ENCODE data around the gene CFAP61. TPM values are rescaled to one million over a fixed set of nuclear protein-coding genes. Genes with fewer than 3 reads are reported as not detected.

CFAP61 gene
- total and polyA plus RNA-seq, 5 experiments from 2014 or later = not detected

DNA sequence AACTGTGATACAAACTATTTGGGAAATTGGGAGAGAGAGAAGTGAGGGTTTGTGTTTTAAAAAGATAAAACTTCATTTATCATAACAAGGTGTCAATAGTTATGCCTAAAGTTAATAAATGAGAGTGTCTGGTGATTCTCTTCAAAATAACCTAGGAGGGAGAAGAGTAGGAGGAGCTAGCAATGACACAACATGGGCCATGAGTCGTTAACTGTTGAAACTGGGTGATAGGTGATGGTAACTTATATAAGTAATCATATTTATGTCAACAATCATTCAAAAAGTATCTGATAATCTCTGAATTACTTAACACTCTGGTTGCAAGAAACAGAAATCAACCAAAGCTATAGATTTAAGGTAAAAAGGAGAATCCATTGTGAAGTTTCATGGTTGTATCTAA lies 268.8 kb downstream of the CFAP61 start:
- Mint-ChIP-seq H3K36me3 (peaks cover 0 to 6% (median 0%) of the 10 kb centered on the region in 3 donors), H3K27ac (no peak overlapping the region), H3K4me3 (no peak overlapping the region), H3K27me3 (peaks cover 0 to 9% (median 5%) of the 10 kb centered on the region in 5 donors), H3K4me1 (peaks cover 0 to 3% (median 0%) of the 10 kb centered on the region in 4 donors), H3K9me3 (peaks cover 0 to 27% (median 4%) of the 10 kb centered on the region in 9 donors)
- no peak for ATAC-seq
- no peak for DNase-seq
- POLR2A ChIA-PET = no interaction called here

DNA sequence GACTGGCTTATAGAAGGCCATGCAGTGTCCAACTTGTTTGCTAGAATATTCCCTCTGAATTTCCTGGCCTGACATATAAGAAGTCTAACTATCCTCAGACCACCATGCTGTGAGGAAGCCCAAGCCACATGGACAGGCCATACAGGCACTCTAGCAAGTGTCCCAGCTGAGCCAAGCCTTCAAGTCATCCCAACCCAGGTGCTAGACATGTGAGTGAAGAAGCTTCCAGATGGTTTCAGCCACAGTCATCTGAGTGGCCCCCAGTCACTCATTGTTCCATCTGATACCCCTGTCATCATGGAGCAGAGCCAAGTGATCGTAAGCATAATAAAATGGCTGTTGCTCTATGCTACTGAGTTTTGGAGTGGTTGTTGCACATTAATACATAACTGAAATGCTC lies 269.6 kb downstream of the CFAP61 start:
- no peak for DNase-seq
- POLR2A ChIA-PET = no interaction called here
- H3K36me3 Mint-ChIP-seq = peaks cover 0 to 6% (median 0%) of the 10 kb centered on the region in 3 donors
- peaks cover 0 to 9% (median 5%) of the 10 kb centered on the region in 5 donors for H3K27me3 Mint-ChIP-seq
- ATAC-seq = no peak
- H3K4me3 Mint-ChIP-seq = no peak overlapping the region
- H3K4me1 Mint-ChIP-seq = peaks cover 0 to 3% (median 0%) of the 10 kb centered on the region in 4 donors
- no peak overlapping the region for H3K27ac Mint-ChIP-seq
- H3K9me3 Mint-ChIP-seq = peaks cover 0 to 27% (median 4%) of the 10 kb centered on the region in 9 donors

DNA sequence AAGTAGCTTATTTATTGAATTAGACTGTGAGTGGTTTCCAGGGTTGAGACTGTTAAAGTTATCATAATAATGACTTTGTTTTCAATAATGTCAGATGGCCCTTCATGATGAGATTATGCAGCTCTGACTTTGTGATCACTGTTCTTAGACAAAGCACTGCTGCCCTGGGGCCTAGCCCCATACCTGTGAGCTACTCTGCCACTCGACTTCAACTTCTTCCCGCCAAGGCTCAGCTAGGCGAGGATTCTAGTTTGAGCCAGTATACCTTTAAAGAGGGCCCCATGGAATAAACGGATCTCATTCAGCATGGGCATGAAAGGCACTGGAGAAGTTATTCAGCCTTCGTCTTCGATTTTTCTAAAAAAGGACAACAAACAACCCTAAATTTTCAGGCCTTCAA lies 270.6 kb downstream of the CFAP61 start:
- POLR2A ChIA-PET = no interaction called here
- Mint-ChIP-seq H3K27me3 (peaks cover 0 to 6% (median 2%) of the 10 kb centered on the region in 5 donors), H3K4me1 (no peaks in the 10 kb centered on the region), H3K4me3 (no peak overlapping the region), H3K36me3 (peaks cover 0 to 6% (median 0%) of the 10 kb centered on the region in 3 donors), H3K9me3 (peaks cover 0 to 27% (median 2%) of the 10 kb centered on the region in 9 donors), H3K27ac (no peak overlapping the region)
- no peak for DNase-seq
- ATAC-seq = no peak

DNA sequence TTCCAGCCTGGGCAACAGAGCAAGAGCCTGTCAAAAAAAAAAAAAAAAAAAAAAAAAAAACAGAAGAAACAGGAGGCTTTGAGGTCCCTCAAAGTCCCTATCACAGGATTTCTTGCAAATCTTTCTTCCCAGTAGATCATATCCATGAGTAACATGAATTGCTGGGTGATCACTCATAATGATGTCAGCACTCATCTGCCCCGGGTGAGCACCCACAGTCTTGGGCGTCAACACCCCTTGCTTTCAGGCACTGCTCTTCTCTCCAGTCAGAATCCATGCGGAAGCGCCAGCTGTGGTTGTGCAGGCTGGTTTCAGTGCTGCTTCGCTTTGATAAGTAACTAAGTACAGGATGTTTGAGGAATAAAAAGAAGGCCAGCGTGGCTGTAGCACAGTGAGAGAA lies 275.4 kb downstream of the CFAP61 start:
- H3K27ac Mint-ChIP-seq = no peak overlapping the region
- no peak overlapping the region for H3K4me3 Mint-ChIP-seq
- no peaks in the 10 kb centered on the region for H3K36me3 Mint-ChIP-seq
- peaks cover 1 to 19% (median 6%) of the 10 kb centered on the region in 5 donors for H3K27me3 Mint-ChIP-seq
- POLR2A ChIA-PET = no interaction called here
- ATAC-seq = no peak
- H3K4me1 Mint-ChIP-seq = no peaks in the 10 kb centered on the region
- DNase-seq = no peak
- H3K9me3 Mint-ChIP-seq = no peaks in the 10 kb centered on the region

DNA sequence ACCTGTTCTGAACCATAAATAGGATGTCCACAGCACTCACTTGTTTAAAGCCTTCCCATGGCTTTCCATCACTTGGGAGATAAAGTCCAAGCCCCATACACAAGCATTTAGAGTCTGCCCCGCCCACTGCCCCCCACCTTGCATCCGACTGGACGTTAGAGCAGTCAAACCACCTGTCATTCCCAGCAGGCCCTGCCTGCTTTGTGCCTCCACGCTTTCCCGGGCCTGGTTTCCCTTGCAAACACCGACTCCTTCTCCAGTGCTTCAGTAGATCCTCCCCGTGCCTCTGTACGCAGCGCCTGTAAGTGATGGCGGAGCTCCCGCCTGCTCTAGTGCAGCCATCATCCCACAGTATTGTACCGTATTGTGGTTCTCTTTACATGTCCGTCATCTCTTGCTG lies 277.2 kb downstream of the CFAP61 start:
- DNase-seq = no peak
- ATAC-seq = no peak
- no peak overlapping the region for H3K27ac Mint-ChIP-seq
- H3K27me3 Mint-ChIP-seq = peaks cover 1 to 21% (median 9%) of the 10 kb centered on the region in 5 donors
- H3K36me3 Mint-ChIP-seq = no peaks in the 10 kb centered on the region
- peaks cover 0 to under 1% (median 0%) of the 10 kb centered on the region in 4 donors for H3K4me1 Mint-ChIP-seq
- H3K9me3 Mint-ChIP-seq = no peaks in the 10 kb centered on the region
- POLR2A ChIA-PET = no interaction called here
- no peak overlapping the region for H3K4me3 Mint-ChIP-seq

DNA sequence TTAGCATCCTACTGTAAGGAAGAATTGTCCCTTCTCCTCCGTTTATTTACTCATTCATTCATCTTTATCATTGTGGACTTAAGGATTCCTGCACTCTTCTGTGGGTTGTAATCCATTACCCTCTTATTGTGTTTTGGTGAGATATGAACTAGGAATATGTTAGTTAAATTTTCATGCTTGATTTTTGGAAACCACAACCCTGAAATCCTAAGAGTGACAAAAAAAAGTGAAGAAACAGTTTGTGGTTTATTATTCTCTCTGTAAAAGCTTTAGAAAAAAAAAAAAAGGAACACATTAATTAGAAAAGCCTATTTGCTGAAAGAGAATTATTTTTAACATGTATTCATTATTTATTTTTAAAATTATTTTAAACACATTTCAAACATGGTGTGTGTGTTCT lies 278.8 kb downstream of the CFAP61 start:
- Mint-ChIP-seq H3K36me3 (no peaks in the 10 kb centered on the region), H3K9me3 (peaks cover 0 to 6% (median 0%) of the 10 kb centered on the region in 9 donors), H3K27me3 (peaks cover 1 to 21% (median 9%) of the 10 kb centered on the region in 5 donors), H3K27ac (no peak overlapping the region), H3K4me1 (peaks cover 0 to 5% (median 0%) of the 10 kb centered on the region in 4 donors), H3K4me3 (no peak overlapping the region)
- no peak for ATAC-seq
- no peak for DNase-seq
- POLR2A ChIA-PET = no interaction called here

DNA sequence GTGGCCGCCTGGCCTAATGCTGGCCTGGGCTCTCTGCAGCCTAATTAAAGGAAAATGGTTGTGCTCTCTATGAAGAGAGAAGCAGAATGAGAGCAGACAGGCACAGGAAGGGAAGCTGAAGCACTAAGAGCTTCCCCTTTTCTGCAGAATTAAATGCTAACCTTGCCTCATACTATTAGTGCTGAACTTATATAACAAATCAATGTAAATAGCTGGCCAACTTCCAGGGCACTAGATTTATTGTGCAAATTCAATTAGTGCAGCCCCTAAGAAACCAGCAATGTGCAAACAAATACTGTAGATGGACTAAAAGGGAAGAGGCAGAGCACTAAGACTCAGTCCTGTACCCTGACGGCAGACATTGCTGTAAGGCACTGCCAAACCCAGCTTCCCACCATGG lies 279.5 kb downstream of the CFAP61 start:
- H3K4me3 Mint-ChIP-seq = no peak overlapping the region
- ATAC-seq (no peak), DNase-seq (no peak)
- no peak overlapping the region for H3K27ac Mint-ChIP-seq
- H3K27me3 Mint-ChIP-seq = peaks cover 0 to 21% (median 9%) of the 10 kb centered on the region in 5 donors
- H3K4me1 Mint-ChIP-seq = peaks cover 0 to 5% (median 0%) of the 10 kb centered on the region in 4 donors
- H3K36me3 Mint-ChIP-seq = no peaks in the 10 kb centered on the region
- peaks cover 0 to 7% (median 3%) of the 10 kb centered on the region in 9 donors for H3K9me3 Mint-ChIP-seq
- POLR2A ChIA-PET = no interaction called here

DNA sequence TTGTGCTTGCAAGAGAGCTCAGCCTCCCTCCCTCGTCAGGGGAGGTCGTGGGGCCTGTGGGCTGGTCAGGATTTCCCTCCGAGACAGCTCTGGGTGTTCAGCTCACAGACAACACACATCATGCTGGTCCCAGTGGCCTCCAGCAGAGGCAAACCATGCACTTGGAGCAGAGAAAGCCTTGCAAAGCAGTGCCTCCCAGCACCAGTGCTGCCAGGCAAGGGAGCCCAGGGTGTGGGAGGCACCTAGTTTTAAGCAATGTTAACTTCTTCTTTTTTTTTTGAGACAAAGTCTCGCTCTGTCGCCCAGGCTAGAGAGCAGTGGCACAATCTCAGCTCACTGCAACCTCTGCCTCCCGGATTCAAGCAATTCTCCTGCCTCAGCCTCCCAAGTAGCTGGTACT lies 281.5 kb downstream of the CFAP61 start:
- POLR2A ChIA-PET = no interaction called here

DNA sequence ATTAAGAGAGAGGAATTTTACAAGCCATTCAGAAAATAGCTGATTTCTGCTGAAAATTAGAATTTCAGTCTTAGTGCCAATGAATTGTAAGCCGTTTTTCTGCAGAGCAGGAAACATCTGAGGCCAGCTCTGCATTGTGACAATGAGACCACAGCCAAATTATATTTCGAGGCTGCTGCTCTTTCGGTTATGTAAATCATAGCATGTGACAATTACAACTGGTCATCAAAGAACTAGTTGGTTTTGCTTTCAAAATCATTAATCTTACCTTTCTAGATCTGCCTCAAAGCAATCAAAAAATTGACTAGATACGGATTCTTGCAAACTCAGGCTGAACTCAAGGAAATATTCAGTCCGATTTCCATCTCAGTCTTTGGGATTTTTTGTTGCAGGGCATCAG lies 282.2 kb downstream of the CFAP61 start:
- Mint-ChIP-seq H3K27ac (no peak overlapping the region), H3K27me3 (peaks cover 0 to 15% (median 3%) of the 10 kb centered on the region in 5 donors), H3K4me3 (peak overlapping the region in 1 of 10 donors; percentile 4), H3K36me3 (no peaks in the 10 kb centered on the region), H3K4me1 (peaks cover 0 to 5% (median under 1%) of the 10 kb centered on the region in 4 donors), H3K9me3 (peaks cover 0 to 13% (median 3%) of the 10 kb centered on the region in 9 donors)
- ATAC-seq = no peak
- POLR2A ChIA-PET = interaction anchor here (0.6 kb wide), 1 partner anchor 45 kb away, joined by 4 read pairs; no protein-coding TSS in a partner anchor
- DNase-seq = no peak

More for the DNA sequence above, 281.5 kb downstream of the CFAP61 start:
- no peak for ATAC-seq
- peaks cover 0 to 21% (median 9%) of the 10 kb centered on the region in 5 donors for H3K27me3 Mint-ChIP-seq
- no peak for DNase-seq
- peaks cover 0 to 13% (median 3%) of the 10 kb centered on the region in 9 donors for H3K9me3 Mint-ChIP-seq
- no peak overlapping the region for H3K4me3 Mint-ChIP-seq
- no peaks in the 10 kb centered on the region for H3K36me3 Mint-ChIP-seq
- peaks cover 0 to 5% (median under 1%) of the 10 kb centered on the region in 4 donors for H3K4me1 Mint-ChIP-seq
- H3K27ac Mint-ChIP-seq = no peak overlapping the region

DNA sequence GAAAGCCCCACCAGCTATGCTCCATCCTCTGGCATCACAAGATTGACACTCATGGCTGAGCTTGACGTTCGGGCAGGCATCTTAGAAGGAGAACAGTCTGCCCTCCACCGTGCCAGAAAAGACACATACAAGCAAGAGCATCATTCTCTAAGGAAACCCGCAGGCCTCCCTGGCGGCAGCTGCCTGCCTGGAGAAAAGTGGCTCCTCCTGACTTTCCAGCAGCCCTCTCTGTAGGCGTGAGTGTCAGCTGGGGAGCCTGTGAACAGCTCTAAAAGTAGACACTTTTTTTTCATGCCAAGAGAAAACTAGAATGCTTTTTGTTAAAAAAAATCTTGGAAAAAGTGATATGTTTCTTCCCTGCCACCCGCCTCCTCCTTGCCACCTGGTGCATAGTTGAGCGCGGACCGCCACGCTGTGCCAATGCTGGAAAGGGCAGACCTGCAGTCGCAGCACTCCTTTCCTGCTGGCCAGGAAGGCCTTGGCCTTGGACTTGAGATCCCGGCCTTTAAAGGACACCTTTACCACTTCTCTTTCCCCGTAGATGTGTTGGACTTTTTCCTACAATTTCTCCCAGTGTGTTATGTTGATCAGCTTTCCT lies 285.9 kb downstream of the CFAP61 start:
- no peak overlapping the region for H3K27ac Mint-ChIP-seq
- no peaks in the 10 kb centered on the region for H3K36me3 Mint-ChIP-seq
- H3K9me3 Mint-ChIP-seq = peaks cover 0 to 13% (median 3%) of the 10 kb centered on the region in 9 donors
- no peak overlapping the region for H3K4me3 Mint-ChIP-seq
- ATAC-seq = no peak
- POLR2A ChIA-PET = no interaction called here
- DNase-seq = no peak
- H3K27me3 Mint-ChIP-seq = peaks cover 0 to 3% (median 2%) of the 10 kb centered on the region in 5 donors
- H3K4me1 Mint-ChIP-seq = peaks cover 0 to 5% (median 2%) of the 10 kb centered on the region in 4 donors

DNA sequence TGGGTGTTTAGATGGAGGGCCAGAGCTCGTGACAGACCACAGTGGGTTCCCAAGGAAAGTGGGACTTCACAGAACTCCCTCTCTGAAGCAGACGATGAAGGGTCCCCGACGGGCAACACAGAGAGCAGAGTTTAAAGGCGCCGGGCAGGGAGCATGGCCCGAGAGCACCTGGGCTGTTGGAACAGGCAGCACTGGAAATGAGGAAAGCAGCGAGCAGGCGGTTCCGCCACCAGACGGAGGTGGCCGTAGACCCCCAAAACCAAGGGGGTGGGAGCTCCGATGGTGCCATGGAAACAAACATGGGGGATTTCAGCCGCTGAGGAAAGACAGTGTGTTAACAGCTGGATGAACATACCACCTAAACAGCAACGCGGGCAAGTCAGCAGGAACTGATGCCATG lies 288.1 kb downstream of the CFAP61 start:
- Mint-ChIP-seq H3K27ac (no peak overlapping the region), H3K36me3 (no peaks in the 10 kb centered on the region), H3K27me3 (peaks cover 1 to 12% (median 6%) of the 10 kb centered on the region in 5 donors), H3K9me3 (peaks cover 0 to 13% (median 3%) of the 10 kb centered on the region in 9 donors), H3K4me3 (no peak overlapping the region), H3K4me1 (peaks cover 0 to 4% (median 0%) of the 10 kb centered on the region in 4 donors)
- POLR2A ChIA-PET = no interaction called here
- ATAC-seq = no peak
- DNase-seq = no peak

DNA sequence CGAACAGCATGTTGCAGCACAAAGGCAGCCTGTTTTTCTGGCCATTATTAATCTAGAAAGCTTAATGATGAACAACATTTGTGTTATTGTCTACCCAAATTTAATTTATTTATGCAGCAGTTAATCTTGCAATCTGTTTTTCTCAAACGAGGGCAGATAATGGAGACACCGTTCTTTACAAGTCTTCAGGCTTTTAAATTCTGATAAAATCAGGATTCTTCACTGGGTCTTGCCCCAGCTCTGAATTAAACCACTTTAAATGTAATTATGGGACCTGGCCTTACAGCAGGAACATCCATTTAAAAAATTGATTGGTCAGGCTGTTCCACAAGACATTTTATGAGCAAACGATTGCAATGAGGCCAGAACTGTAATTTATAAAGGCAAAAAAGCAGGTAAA lies 289.0 kb downstream of the CFAP61 start:
- H3K27me3 Mint-ChIP-seq = peaks cover 1 to 12% (median 6%) of the 10 kb centered on the region in 5 donors
- no peaks in the 10 kb centered on the region for H3K36me3 Mint-ChIP-seq
- POLR2A ChIA-PET = no interaction called here
- no peak for DNase-seq
- H3K4me1 Mint-ChIP-seq = peaks cover 0 to 4% (median 0%) of the 10 kb centered on the region in 4 donors
- peaks cover 0 to 13% (median 0%) of the 10 kb centered on the region in 9 donors for H3K9me3 Mint-ChIP-seq
- no peak overlapping the region for H3K4me3 Mint-ChIP-seq
- no peak overlapping the region for H3K27ac Mint-ChIP-seq
- ATAC-seq = no peak

DNA sequence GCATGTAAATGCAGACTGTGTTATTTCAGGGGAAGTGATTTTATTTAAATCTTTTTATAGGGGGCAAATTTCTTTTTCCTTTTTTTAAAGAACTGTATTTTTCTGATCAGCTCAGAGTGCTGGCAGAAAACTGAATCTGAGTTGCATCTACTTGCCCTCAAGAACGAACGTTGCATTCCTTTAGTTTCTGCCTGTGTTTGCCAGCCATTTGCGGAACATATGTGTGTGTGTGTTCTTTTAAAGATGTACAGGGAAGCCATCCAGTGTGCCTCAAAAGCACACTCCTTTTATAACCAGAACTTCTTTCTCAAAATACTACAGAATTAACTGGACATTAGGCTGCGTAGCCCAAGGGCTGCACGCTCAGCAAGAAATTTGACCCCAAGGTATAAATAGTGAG lies 289.7 kb downstream of the CFAP61 start:
- H3K36me3 Mint-ChIP-seq = peaks cover 0 to 5% (median 0%) of the 10 kb centered on the region in 3 donors
- H3K27me3 Mint-ChIP-seq = peaks cover 3 to 12% (median 6%) of the 10 kb centered on the region in 5 donors
- H3K4me3 Mint-ChIP-seq = no peak overlapping the region
- H3K27ac Mint-ChIP-seq = no peak overlapping the region
- peaks cover 0 to 2% (median 0%) of the 10 kb centered on the region in 4 donors for H3K4me1 Mint-ChIP-seq
- DNase-seq (no peak), ATAC-seq (no peak)
- H3K9me3 Mint-ChIP-seq = peaks cover 0 to 7% (median 2%) of the 10 kb centered on the region in 9 donors
- POLR2A ChIA-PET = no interaction called here

All from naive thymus-derived CD8-positive, alpha-beta T cell (primary cell).